ENCODE results near the gene MRPS12. TPM values are rescaled to one million over a fixed set of nuclear protein-coding genes. Genes with fewer than 3 reads are reported as not detected.

The MRPS12 gene
- total RNA-seq, 1 donor from 2014 or later = 32.0 TPM

DNA sequence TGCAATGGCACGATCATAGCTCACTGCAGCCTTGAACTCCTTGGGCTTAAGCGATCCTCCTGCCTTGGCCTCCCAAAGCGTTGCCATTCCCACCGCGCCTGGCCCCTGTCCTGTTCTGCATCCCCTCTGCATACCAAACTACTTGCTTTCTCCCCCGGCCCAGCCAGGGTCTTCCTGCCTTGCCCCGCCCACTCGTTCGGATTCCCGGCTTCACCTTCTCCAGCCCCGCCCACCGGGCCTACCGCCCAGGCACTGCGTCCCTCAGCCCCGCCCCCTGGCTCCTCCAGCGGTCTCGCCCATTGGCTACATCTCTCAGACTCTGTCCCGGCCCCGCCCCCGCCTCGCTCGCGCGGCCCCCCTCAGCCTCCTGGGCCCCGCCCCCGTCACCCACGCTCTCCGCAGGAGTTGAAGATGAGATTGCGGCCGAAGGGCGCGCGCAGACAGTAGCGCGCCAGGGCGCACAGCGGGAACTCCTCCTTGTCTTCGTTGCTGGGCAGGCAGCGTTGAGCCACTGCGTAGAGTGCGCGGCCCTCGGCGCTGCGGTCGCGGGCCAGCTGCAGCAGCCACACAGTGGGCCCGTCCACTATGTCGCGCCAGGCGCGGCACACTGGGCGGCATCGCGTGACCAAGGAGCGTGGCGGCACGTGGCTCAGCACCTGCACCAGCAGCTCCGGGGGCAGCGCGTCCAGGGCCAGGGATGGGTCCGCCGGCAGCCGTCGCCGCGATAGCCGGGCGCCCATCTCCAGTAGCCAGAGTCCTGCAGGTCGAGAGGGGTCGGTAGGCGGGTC lies 19.0 kb downstream of the MRPS12 start:
- DNase-seq (ENCODE audit: low spot score) = peak; percentile 90
- Mint-ChIP-seq H3K27ac (ENCODE audit: unreplicated experiment) (no peak overlapping the region), H3K4me1 (ENCODE audit: unreplicated experiment) (peaks cover 8% of the 10 kb centered on the region), H3K9me3 (ENCODE audit: unreplicated experiment) (no peaks in the 10 kb centered on the region), H3K36me3 (ENCODE audit: low read depth, unreplicated experiment) (peaks cover 7% of the 10 kb centered on the region), H3K27me3 (ENCODE audit: unreplicated experiment) (peaks cover 10% of the 10 kb centered on the region), H3K4me3 (ENCODE audit: unreplicated experiment) (no peak overlapping the region)
- TF ChIP-seq, protein P1, sequence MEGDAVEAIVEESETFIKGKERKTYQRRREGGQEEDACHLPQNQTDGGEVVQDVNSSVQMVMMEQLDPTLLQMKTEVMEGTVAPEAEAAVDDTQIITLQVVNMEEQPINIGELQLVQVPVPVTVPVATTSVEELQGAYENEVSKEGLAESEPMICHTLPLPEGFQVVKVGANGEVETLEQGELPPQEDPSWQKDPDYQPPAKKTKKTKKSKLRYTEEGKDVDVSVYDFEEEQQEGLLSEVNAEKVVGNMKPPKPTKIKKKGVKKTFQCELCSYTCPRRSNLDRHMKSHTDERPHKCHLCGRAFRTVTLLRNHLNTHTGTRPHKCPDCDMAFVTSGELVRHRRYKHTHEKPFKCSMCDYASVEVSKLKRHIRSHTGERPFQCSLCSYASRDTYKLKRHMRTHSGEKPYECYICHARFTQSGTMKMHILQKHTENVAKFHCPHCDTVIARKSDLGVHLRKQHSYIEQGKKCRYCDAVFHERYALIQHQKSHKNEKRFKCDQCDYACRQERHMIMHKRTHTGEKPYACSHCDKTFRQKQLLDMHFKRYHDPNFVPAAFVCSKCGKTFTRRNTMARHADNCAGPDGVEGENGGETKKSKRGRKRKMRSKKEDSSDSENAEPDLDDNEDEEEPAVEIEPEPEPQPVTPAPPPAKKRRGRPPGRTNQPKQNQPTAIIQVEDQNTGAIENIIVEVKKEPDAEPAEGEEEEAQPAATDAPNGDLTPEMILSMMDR (IDR thresholded peaks at IDR 0.05; ENCODE audit: unreplicated experiment) = no peak

DNA sequence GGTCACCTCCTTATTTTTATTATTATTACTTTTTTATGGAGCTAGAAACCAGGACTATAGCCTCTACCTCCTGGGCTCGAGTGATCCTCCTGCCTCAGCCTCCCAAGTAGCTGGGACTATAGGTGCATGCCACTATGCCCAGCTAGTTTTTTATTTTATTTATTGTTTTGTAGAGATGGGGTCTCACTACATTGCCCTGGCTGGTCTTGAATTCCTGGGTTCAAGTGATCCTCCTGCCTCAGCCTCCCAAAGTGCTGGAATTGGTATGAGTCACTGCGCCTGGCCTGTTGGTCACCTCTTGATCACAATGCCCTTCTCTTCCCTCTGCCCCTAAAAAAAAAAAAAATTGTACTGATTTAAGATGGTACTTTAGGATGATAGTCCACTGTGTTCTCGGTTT lies 20.4 kb downstream of the MRPS12 start:
- Mint-ChIP-seq H3K27me3 (ENCODE audit: unreplicated experiment) (peaks cover 10% of the 10 kb centered on the region), H3K36me3 (ENCODE audit: low read depth, unreplicated experiment) (peaks cover 6% of the 10 kb centered on the region), H3K27ac (ENCODE audit: unreplicated experiment) (no peak overlapping the region), H3K9me3 (ENCODE audit: unreplicated experiment) (no peaks in the 10 kb centered on the region), H3K4me1 (ENCODE audit: unreplicated experiment) (peaks cover 8% of the 10 kb centered on the region), H3K4me3 (ENCODE audit: unreplicated experiment) (no peak overlapping the region)
- TF ChIP-seq, protein P1 (IDR thresholded peaks at IDR 0.05; ENCODE audit: unreplicated experiment) = no peak
- DNase-seq (ENCODE audit: low spot score) = no peak

DNA sequence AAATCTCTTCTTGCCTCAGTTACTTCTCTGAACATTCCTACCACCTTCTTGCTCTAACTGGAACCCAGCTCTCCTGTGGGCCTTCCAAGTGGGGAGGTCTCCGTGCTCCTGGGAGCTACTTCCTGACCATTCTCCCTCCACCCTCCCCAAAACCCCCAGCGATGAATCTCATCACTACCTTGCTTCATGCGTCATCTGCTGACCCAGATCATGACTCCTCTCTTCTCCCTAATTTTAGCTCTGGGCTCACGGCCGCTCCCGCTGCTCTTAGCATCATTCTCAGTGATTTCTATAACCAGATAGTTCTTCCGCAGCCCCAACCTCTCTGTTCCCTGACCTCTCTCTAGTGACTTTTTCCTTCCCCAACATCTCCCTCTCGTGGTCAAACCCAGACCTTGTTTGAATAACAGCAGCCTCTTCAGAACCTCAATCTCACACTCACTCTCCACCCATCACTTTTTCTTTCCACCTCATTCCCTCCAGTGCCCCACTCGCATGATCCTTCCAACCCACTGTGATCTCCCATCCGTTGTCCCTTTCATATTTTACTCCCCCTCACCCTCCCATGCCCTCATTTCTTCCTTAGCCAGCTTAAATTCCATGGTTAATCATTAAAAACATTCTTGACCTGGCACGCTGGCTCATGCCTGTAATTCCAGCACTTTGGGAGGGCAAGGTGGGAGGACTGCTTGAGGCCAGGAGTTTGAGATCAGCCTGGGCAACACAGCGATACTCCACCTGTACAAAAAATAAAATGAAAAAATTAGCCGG lies 21.8 kb downstream of the MRPS12 start:
- H3K36me3 Mint-ChIP-seq (ENCODE audit: low read depth, unreplicated experiment) = peaks cover 6% of the 10 kb centered on the region
- peaks cover 8% of the 10 kb centered on the region for H3K4me1 Mint-ChIP-seq (ENCODE audit: unreplicated experiment)
- H3K4me3 Mint-ChIP-seq (ENCODE audit: unreplicated experiment) = peak overlapping the region; percentile 45
- no peaks in the 10 kb centered on the region for H3K9me3 Mint-ChIP-seq (ENCODE audit: unreplicated experiment)
- peak; percentile 53 for DNase-seq (ENCODE audit: low spot score)
- H3K27me3 Mint-ChIP-seq (ENCODE audit: unreplicated experiment) = peaks cover 7% of the 10 kb centered on the region
- no peak overlapping the region for H3K27ac Mint-ChIP-seq (ENCODE audit: unreplicated experiment)
- TF ChIP-seq, protein P1 (IDR thresholded peaks at IDR 0.05; ENCODE audit: unreplicated experiment) = peak; percentile 26

DNA sequence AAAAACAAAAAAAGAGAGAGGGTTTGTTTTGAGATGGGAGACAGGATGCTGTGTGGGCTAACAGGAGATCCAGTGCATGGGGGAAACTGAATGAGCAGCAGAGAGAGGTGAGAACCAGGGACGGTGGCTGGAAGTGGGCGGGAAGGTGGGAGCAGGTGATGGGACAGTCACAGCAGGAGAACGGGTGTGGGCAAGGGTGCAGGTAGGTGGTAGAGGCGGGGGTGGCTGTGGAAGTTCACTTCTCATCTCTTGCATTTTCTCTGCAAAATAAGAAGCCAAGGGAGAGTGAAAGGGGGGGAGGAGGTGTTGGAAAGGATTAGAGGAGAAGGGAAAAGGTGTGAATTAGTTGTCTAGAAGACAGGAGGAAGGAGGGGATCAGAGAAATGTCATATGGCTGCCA lies 22.9 kb downstream of the MRPS12 start:
- no peak for DNase-seq (ENCODE audit: low spot score)
- Mint-ChIP-seq H3K9me3 (ENCODE audit: unreplicated experiment) (no peaks in the 10 kb centered on the region), H3K36me3 (ENCODE audit: low read depth, unreplicated experiment) (peaks cover 6% of the 10 kb centered on the region), H3K27ac (ENCODE audit: unreplicated experiment) (no peak overlapping the region), H3K4me3 (ENCODE audit: unreplicated experiment) (no peak overlapping the region), H3K4me1 (ENCODE audit: unreplicated experiment) (peaks cover 8% of the 10 kb centered on the region), H3K27me3 (ENCODE audit: unreplicated experiment) (peaks cover 4% of the 10 kb centered on the region)
- TF ChIP-seq, protein P1 (IDR thresholded peaks at IDR 0.05; ENCODE audit: unreplicated experiment) = no peak

DNA sequence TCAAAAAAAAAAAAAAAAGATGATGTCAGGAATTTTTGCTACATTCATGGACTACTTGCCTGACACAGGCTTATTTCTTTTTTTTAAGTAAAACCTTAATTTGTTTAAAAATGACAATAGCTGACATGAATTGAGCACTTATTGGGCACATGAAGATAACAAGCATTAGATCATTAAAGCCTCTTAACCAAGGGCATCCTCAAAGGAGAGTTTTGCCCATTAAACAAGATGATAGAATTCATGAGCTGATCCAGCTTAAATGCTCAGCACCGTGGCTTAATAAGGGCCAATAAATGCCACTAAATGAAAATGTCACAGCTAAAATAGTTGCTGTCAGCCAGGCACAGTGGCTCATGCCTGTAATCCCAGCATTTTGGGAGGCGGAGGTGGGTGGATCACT lies 25.5 kb downstream of the MRPS12 start:
- no peak overlapping the region for H3K27ac Mint-ChIP-seq (ENCODE audit: unreplicated experiment)
- H3K4me3 Mint-ChIP-seq (ENCODE audit: unreplicated experiment) = no peak overlapping the region
- no peak for DNase-seq (ENCODE audit: low spot score)
- H3K27me3 Mint-ChIP-seq (ENCODE audit: unreplicated experiment) = no peaks in the 10 kb centered on the region
- TF ChIP-seq, protein P1 (IDR thresholded peaks at IDR 0.05; ENCODE audit: unreplicated experiment) = no peak
- H3K36me3 Mint-ChIP-seq (ENCODE audit: low read depth, unreplicated experiment) = peaks cover 6% of the 10 kb centered on the region
- no peaks in the 10 kb centered on the region for H3K9me3 Mint-ChIP-seq (ENCODE audit: unreplicated experiment)
- H3K4me1 Mint-ChIP-seq (ENCODE audit: unreplicated experiment) = peaks cover 5% of the 10 kb centered on the region
